Urinary bladder (tissue), 4 donors: ENCODE data around the gene PIP4K2A. TPM values are rescaled to one million over a fixed set of nuclear protein-coding genes. Genes with fewer than 3 reads are reported as not detected.
"Not testable (repeated sequence)": the region's sequence is repeated elsewhere in the genome, so short reads cannot be mapped to it uniquely, and the experiment has no call there.

Experiments
- DNase-seq: peaks from one replicate; pipeline ENCODE4 v3.0.0-alpha.2; 2015; ENCODE audit errors: extremely low spot score
- H3K27ac ChIP-seq: one replicate; pipeline ENCODE4 v1.5.1; 2013; ENCODE audit warnings: low read depth, mild to moderate bottlenecking, moderate library complexity
- H3K36me3 ChIP-seq: one replicate; pipeline ENCODE4 v1.6.1; 2013; ENCODE audit warnings: mild to moderate bottlenecking, moderate library complexity; ENCODE audit not compliant: insufficient read depth
- H3K4me1 ChIP-seq: one replicate; pipeline ENCODE4 v1.6.1; 2013; ENCODE audit warnings: mild to moderate bottlenecking, moderate library complexity; ENCODE audit not compliant: insufficient read depth
- H3K4me3 ChIP-seq: one replicate; pipeline ENCODE4 v1.5.1; 2013; ENCODE audit warnings: low read depth, low read length
- whole genome bisulfite sequencing: extraction: QIAGEN DNeasy Blood & Tissue Kit; methylation state at CpG from one replicate; pipeline ENCODE4 v1.1.7; 2013; 5-methylcytosine and 5-hydroxymethylcytosine counted together
- polyA plus RNA-seq: library from polyadenylated mRNA; stranded (reverse); fragments of 200-250 nt; gene quantifications from one replicate; pipeline ENCODE4 v1.2.3, GENCODE V29; 2013
- total RNA-seq: library from RNA; depleted of rRNA; stranded (reverse); fragments of >200 nt; gene quantifications from one replicate; pipeline ENCODE4 v1.2.3, GENCODE V29; 2014
- donor health status: healthy with polysubstance abuse.
- donor health status: healthy.

The PIP4K2A gene
- total and polyA plus RNA-seq, 2 donors, result 27.0 to 29.1 TPM

GRCh38 chr10:22697800-22698199 lies 16.6 kb downstream of the PIP4K2A start:
- no peaks in the 10 kb centered on the region for H3K4me1 ChIP-seq

GRCh38 chr10:22697101-22697500 lies 17.3 kb downstream of the PIP4K2A start:
- Histone ChIP-seq H3K4me1 (no peaks in the 10 kb centered on the region), H3K36me3 (no peaks in the 10 kb centered on the region), H3K27ac (no peak overlapping the region), H3K4me3 (no peak overlapping the region)
- DNase-seq, result no peak
- 58% methylated on average over 4 of the region's 4 CpGs for WGBS

More at GRCh38 chr10:22697800-22698199, 16.6 kb downstream of the PIP4K2A start:
- Histone ChIP-seq H3K36me3 (no peaks in the 10 kb centered on the region), H3K4me3 (no peak overlapping the region), H3K27ac (no peak overlapping the region)
- 91% methylated on average over 10 of the region's 10 CpGs for WGBS
- DNase-seq, result no peak

DNA sequence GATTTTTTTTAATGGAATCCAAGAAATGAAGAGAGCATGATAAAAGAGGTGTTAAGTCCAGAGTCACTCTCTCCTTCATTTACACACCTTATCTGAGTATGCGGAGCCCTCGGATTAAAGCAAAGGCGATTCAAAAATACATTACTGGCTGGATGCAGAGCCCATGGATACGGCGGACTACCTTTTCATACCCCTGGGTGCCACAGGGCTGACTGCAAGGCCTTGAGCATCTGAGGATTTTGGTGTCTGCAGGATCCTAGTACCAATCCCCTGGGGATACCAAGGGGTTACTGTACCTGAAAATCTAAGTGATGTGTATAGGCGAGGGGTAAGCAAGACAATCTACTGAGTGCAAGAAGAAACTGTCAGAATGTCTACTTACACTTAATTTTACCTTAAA lies 20.5 kb downstream of the PIP4K2A start:
- Histone ChIP-seq H3K4me1 (no peaks in the 10 kb centered on the region), H3K4me3 (no peak overlapping the region), H3K36me3 (no peaks in the 10 kb centered on the region), H3K27ac (no peak overlapping the region)
- DNase-seq, result no peak
- 94% methylated on average over 6 of the region's 6 CpGs for WGBS

DNA sequence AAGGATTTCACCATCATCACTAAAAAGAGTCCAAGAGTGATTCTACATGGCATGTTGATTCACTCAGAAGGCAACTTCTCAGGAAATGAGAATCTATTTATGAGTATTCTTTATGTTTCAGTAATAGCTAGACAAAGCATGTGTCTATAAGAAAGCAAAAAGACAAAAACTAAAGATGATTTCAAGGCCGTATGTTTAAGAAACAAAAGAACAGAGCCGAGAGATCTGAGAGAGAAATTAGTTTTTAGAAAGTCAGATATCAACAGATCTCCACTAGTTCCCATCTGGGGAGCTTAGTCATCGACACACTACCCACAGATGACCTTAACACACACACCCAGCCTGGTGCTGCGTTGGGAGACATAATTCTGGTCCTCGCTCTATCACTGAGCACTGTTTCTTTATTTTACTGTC lies 21.0 kb downstream of the PIP4K2A start:
- no peak overlapping the region for H3K4me3 ChIP-seq
- no peaks in the 10 kb centered on the region for H3K36me3 ChIP-seq
- DNase-seq, result no peak
- WGBS, result 68% methylated on average over 5 of the region's 5 CpGs
- no peaks in the 10 kb centered on the region for H3K4me1 ChIP-seq
- H3K27ac ChIP-seq, result no peak overlapping the region

DNA sequence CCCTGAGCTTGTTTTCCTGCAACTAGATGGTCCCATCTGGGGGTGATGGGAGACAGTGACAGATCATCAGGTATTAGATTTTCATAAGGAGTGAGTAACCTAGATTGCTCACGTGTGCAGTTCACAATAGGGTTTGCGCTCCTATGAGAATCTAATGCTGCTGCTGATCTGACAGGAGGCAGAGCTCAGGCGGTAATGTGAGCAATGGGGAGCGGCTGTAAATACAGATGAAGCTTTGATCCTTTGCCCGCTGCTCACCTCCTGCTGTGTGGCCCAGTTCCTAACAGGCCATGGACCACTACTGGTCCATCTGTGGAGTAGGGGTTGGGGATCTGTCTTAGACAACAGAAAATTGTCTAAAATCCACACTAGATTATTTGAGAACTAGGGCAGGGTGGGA lies 22.3 kb downstream of the PIP4K2A start:
- H3K4me3 ChIP-seq, DNase-seq, H3K27ac ChIP-seq, H3K36me3 ChIP-seq, H3K4me1 ChIP-seq: not testable (repeated sequence)
- 99% methylated on average over 5 of the region's 5 CpGs for WGBS

DNA sequence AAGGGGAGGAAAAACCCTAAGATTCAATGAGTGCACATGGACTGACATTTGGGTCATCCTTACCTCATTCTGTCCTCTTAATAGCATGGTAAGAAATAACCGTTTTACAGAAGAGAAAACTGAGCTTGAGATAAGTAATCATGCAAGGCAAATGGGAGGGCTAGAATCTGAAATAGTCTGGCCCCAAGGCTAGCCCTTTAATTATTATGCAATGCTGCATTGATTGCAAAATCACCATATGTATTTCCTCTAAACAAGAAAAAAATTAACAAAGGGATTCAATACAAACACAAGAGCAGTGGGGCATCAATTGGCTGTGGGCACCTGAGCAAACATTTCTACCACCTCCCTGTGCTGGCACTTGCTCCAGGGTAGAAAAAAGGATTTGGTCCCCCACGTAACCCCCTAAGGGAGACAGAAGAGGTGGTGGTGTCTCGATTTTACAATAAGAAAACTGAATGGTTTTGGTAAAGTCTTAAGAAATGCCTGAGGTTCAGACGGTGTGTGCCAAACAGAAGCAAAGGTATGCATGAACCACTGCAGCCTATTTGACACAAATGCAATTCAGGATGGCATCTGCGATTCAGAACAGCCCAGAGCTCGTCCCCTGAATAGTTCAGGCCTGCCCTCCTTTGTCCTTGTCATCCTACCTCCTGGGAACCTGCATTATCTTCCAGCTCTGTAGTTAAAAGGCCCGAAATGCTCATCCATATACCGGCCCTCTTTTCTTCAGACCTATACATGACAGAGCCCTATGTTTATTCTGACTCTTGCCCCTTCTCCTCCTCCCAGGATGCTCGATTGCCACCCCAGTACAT lies 23.6 kb downstream of the PIP4K2A start:
- no peak overlapping the region for H3K27ac ChIP-seq
- DNase-seq, result no peak
- WGBS, result 76% methylated on average over 9 of the region's 9 CpGs
- H3K4me1 ChIP-seq, result no peaks in the 10 kb centered on the region
- H3K36me3 ChIP-seq, result no peaks in the 10 kb centered on the region
- no peak overlapping the region for H3K4me3 ChIP-seq

- DNase-seq, result no peak
- no peaks in the 10 kb centered on the region for H3K36me3 ChIP-seq
- no peaks in the 10 kb centered on the region for H3K4me1 ChIP-seq
- WGBS, result 75% methylated on average over 2 of the region's 2 CpGs
- no peak overlapping the region for H3K4me3 ChIP-seq
- no peak overlapping the region for H3K27ac ChIP-seq
Observed at GRCh38 chr10:22690158-22690557, 24.2 kb downstream of the PIP4K2A start.

GRCh38 chr10:22686347-22686746 lies 28.0 kb downstream of the PIP4K2A start:
- no peak overlapping the region for H3K27ac ChIP-seq
- WGBS, result 85% methylated on average over 1 of the region's 1 CpG
- no peak for DNase-seq
- H3K4me1 ChIP-seq, result peaks cover 3% of the 10 kb centered on the region
- no peak overlapping the region for H3K4me3 ChIP-seq
- H3K36me3 ChIP-seq, result no peaks in the 10 kb centered on the region

DNA sequence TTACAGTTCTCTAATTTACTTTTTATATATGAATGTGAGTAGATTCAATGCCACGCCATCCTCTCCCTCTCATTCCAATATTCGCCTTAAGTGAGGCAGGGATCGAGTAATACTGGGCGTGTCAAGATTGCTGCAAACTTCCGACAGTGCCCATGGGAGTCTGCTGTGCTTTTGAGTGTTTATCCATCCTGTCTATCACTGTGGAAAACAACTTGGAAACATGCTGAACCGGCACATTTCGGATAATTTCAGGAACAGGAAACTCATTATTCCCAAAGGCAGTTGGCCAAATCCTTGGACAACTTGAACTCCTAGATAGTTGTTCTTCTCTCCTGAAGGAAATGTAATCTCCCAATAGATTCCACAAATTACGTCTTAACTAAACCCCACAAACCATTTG lies 28.5 kb downstream of the PIP4K2A start:
- Histone ChIP-seq H3K36me3 (no peaks in the 10 kb centered on the region), H3K27ac (no peak overlapping the region), H3K4me3 (no peak overlapping the region), H3K4me1 (peaks cover 3% of the 10 kb centered on the region)
- WGBS, result 72% methylated on average over 8 of the region's 8 CpGs
- DNase-seq, result no peak

- H3K36me3 ChIP-seq, result no peaks in the 10 kb centered on the region
- H3K4me3 ChIP-seq, result no peak overlapping the region
- H3K27ac ChIP-seq, result no peak overlapping the region
- WGBS, result 70% methylated on average over 5 of the region's 5 CpGs
- no peak for DNase-seq
- H3K4me1 ChIP-seq, result peaks cover 3% of the 10 kb centered on the region
Observed at GRCh38 chr10:22684699-22685098, 29.7 kb downstream of the PIP4K2A start.

- Histone ChIP-seq H3K4me1 (peaks cover 3% of the 10 kb centered on the region), H3K36me3 (no peaks in the 10 kb centered on the region), H3K4me3 (no peak overlapping the region), H3K27ac (no peak overlapping the region)
- DNase-seq, result no peak
- 72% methylated on average over 3 of the region's 3 CpGs for WGBS
Observed at GRCh38 chr10:22683140-22683389, 31.3 kb downstream of the PIP4K2A start.

- Histone ChIP-seq H3K4me3 (no peak overlapping the region), H3K36me3 (no peaks in the 10 kb centered on the region), H3K4me1 (peaks cover 3% of the 10 kb centered on the region), H3K27ac (no peak overlapping the region)
- DNase-seq, result no peak
- WGBS, result 75% methylated on average over 6 of the region's 6 CpGs
Observed at GRCh38 chr10:22682237-22683139, 31.9 kb downstream of the PIP4K2A start.

DNA sequence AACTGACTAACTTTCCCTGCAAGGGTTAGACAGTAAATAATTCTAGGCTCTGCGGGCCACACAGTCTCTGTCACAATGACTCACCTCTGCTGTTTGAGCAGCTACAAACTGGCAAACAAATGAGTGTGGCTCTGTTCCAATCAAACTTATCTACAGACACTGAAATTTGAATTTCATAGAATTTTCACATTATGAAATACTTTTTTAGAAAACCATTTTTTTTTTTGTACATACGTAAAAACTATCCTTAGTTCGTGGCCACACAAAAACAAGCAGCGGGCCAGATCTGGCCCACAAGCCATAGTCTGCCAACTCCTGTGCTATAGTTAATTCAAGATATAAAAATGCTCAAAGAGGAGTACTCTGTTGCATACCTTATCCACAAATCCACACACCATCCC lies 32.6 kb downstream of the PIP4K2A start:
- no peaks in the 10 kb centered on the region for H3K36me3 ChIP-seq
- no peak overlapping the region for H3K4me3 ChIP-seq
- H3K27ac ChIP-seq, result no peak overlapping the region
- no peak for DNase-seq
- WGBS, result 63% methylated on average over 4 of the region's 4 CpGs
- peaks cover 3% of the 10 kb centered on the region for H3K4me1 ChIP-seq

- no peak for DNase-seq
- H3K27ac ChIP-seq, result no peak overlapping the region
- 100% methylated on average over 1 of the region's 1 CpG for WGBS
- no peak overlapping the region for H3K4me3 ChIP-seq
- no peaks in the 10 kb centered on the region for H3K36me3 ChIP-seq
- H3K4me1 ChIP-seq, result peaks cover 3% of the 10 kb centered on the region
Observed at GRCh38 chr10:22681301-22681700, 33.1 kb downstream of the PIP4K2A start.
